ENCODE results near the gene OR5B12. TPM values are rescaled to one million over a fixed set of nuclear protein-coding genes. Genes with fewer than 3 reads are reported as not detected.

The OR5B12 gene
- total RNA-seq, 1 donor from 2014 or later, result not detected

GRCh38 chr11:58390551-58391063 is 51.4 kb downstream of the OR5B12 start:
- intact Hi-C loops (cut with DNase I), result no loop called here
- DNase-seq (ENCODE audit: low spot score) (no peak), ATAC-seq (no peak)

Other genes starting within 250 kb of the OR5B12 start
- not detected for gene OR1S2, start 238.1 kb downstream of the OR5B12 start, total RNA-seq
- gene OR1S1, start 229.5 kb downstream of the OR5B12 start, total RNA-seq, result not detected
- gene OR10Q1, start 213.3 kb downstream of the OR5B12 start, total RNA-seq, result not detected
- gene OR10W1, start 174.0 kb downstream of the OR5B12 start, total RNA-seq, result not detected
- not detected for gene OR5B17, start 83.2 kb downstream of the OR5B12 start, total RNA-seq
- not detected for gene OR5B3, start 35.4 kb downstream of the OR5B12 start, total RNA-seq
- not detected for gene OR5B2, start 14.1 kb downstream of the OR5B12 start, total RNA-seq
- gene OR5B21, start 65.9 kb upstream of the OR5B12 start, total RNA-seq, result not detected
- gene LPXN, start 133.6 kb upstream of the OR5B12 start, total RNA-seq, result 17.2 TPM
- gene ZFP91, start 136.8 kb upstream of the OR5B12 start, total RNA-seq, result 46.5 TPM
- gene CNTF, start 180.4 kb upstream of the OR5B12 start, total RNA-seq, result 426 TPM